OCI-LY7 (cell line): ENCODE results near the gene QSER1.

ENCODE experiments used
- EZH2phosphoT487 ChIP-seq: fragments of 200-600 bp; sonication (generic); IDR thresholded peaks from 2 replicates; pipeline ENCODE4 v1.6.1; 2018; ENCODE audit warnings: low read depth, borderline replicate concordance, mild to moderate bottlenecking, mixed run types, antibody characterized with exemption, low read length, moderate library complexity, mixed read lengths
- TF ChIP-seq, protein P1 (sequence below): fragments of 200-600 bp; sonication (generic); conservative IDR thresholded peaks from 2 replicates; pipeline ENCODE4 v1.5.1; 2014; ENCODE audit warnings: mild to moderate bottlenecking, antibody characterized with exemption, low read length, moderate library complexity, mixed read lengths

DNA sequence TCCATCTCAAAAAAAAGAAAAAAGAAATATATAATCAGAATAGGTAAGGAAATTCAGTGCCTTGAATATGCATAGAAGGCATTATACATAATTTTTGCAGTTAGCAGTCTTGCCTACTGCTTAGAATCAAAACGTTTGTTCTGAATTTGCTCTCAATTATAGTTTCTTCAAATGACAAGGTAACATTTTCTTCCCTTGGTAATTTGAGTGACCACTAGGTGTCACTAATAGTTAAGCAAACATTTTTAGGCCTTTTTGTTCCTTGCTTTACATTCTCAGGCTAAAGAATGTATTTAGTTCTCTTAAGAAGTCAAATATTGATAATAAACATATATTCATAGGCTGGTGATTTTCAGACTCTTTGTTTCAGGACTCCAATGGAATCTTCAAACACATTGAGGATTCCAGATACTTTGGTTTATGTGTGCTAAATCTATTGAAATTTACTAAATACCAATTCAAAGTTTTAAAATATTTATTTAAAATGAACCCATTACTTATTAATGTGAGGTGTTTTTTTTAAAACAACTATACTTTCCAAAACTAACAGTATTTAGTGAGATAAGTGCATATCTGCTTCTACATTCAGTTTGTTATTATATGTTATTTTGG is 68.0 kb downstream of the QSER1 start:
- TF ChIP-seq, protein P1, sequence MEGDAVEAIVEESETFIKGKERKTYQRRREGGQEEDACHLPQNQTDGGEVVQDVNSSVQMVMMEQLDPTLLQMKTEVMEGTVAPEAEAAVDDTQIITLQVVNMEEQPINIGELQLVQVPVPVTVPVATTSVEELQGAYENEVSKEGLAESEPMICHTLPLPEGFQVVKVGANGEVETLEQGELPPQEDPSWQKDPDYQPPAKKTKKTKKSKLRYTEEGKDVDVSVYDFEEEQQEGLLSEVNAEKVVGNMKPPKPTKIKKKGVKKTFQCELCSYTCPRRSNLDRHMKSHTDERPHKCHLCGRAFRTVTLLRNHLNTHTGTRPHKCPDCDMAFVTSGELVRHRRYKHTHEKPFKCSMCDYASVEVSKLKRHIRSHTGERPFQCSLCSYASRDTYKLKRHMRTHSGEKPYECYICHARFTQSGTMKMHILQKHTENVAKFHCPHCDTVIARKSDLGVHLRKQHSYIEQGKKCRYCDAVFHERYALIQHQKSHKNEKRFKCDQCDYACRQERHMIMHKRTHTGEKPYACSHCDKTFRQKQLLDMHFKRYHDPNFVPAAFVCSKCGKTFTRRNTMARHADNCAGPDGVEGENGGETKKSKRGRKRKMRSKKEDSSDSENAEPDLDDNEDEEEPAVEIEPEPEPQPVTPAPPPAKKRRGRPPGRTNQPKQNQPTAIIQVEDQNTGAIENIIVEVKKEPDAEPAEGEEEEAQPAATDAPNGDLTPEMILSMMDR, result peak; percentile 91
- TF ChIP-seq EZH2phosphoT487, result no peak
